SK-N-MC (cell line): ENCODE results near the gene CMSS1.

Source experiments
- EZH2 ChIP-seq: fragments of 200-600 bp; sonication (generic); IDR thresholded peaks from one replicate; pipeline ENCODE4 v1.6.1; 2017; ENCODE audit warnings: antibody characterized with exemption
- FOXP2 ChIP-seq: optimal IDR thresholded peaks from 2 replicates; pipeline ENCODE3; 2011; ENCODE audit warnings: mild to moderate bottlenecking, moderate library complexity; ENCODE audit not compliant: insufficient read depth; ENCODE audit errors: extremely low read length, control extremely low read depth
- POLR2AphosphoS5 ChIP-seq: IDR thresholded peaks from 2 replicates; pipeline ENCODE4 v1.6.1; 2012; ENCODE audit warnings: mild to moderate bottlenecking, low read depth, low read length, borderline replicate concordance

- no peak for TF ChIP-seq POLR2AphosphoS5
- TF ChIP-seq EZH2: no peak
- TF ChIP-seq FOXP2: no peak
These were observed 326.7 kb downstream of the CMSS1 start for GRCh38 chr3:100144255-100144866.
